PC-3 (cell line): Measurements from ENCODE around the gene SRD5A3. TPM values are rescaled to one million over a fixed set of nuclear protein-coding genes. Genes with fewer than 3 reads are reported as not detected.

Experiments
- ATAC-seq: fragments of 200-7000 bp; cut with Tn5 transposase; 2 replicates; pipeline ENCODE4 v1.9.1; 2020; ENCODE audit warnings: mild to moderate bottlenecking, moderate library complexity
- BruUV-seq: library from RNA; stranded (reverse); fragments of 400-500 nt; replicated peaks from 2 replicates; lab custom pipeline; 2021; lab: Mats Ljungman, UMichigan
- CTCF ChIA-PET: fragments of 300-600 bp; sonication (Branson Sonifier 250); formaldehyde crosslinking; loops from one replicate; lab custom pipeline; 2022; ENCODE audit warnings: antibody characterized with exemption; lab: Charles Lee
- POLR2A ChIA-PET: fragments of 300-600 bp; sonication (Branson Sonifier 250); formaldehyde crosslinking; loops from one replicate; lab custom pipeline; 2022; ENCODE audit warnings: antibody characterized with exemption; ENCODE audit not compliant: unreplicated experiment; lab: Charles Lee
- DNase-seq: peaks from one replicate; pipeline ENCODE4 v3.0.0-alpha.2; 2015
- H2AFZ ChIP-seq: fragments of 300-600 bp; sonication (generic); 2 replicates; pipeline ENCODE4 v1.6.0; 2016; ENCODE audit warnings: antibody characterized with exemption, low read length
- H3F3A ChIP-seq: fragments of 300-600 bp; sonication (generic); one replicate; pipeline ENCODE4 v1.6.0; 2017; ENCODE audit warnings: antibody characterized with exemption, low read length, control low read depth, mild to moderate bottlenecking; ENCODE audit not compliant: unreplicated experiment
- H3K27ac ChIP-seq: fragments of 300-600 bp; sonication (generic); 2 replicates; pipeline ENCODE4 v1.5.1; 2016; ENCODE audit warnings: mild to moderate bottlenecking, low read length
- H3K27me3 ChIP-seq: fragments of 300-600 bp; sonication (generic); 2 replicates; pipeline ENCODE4 v1.6.1; 2016; ENCODE audit warnings: low read length, mixed read lengths
- H3K36me3 ChIP-seq: fragments of 300-600 bp; sonication (generic); 2 replicates; pipeline ENCODE4 v1.6.1; 2016; ENCODE audit warnings: low read depth, mixed run types, low read length, mixed read lengths
- H3K4me1 ChIP-seq: fragments of 300-600 bp; sonication (generic); 2 replicates; pipeline ENCODE4 v1.5.1; 2016; ENCODE audit warnings: low read length; ENCODE audit not compliant: insufficient read depth
- H3K4me2 ChIP-seq: fragments of 300-600 bp; sonication (generic); 2 replicates; pipeline ENCODE4 v1.6.0; 2016; ENCODE audit warnings: low read length
- H3K4me3 ChIP-seq: fragments of 300-600 bp; sonication (generic); 2 replicates; pipeline ENCODE4 v1.5.1; 2016; ENCODE audit warnings: mild to moderate bottlenecking, low read length, mixed read lengths
- H3K79me2 ChIP-seq: fragments of 300-600 bp; sonication (generic); 2 replicates; pipeline ENCODE4 v1.6.1; 2017; ENCODE audit warnings: low read length, mixed read lengths
- H3K9ac ChIP-seq: fragments of 300-600 bp; sonication (generic); 2 replicates; pipeline ENCODE4 v1.6.0; 2016; ENCODE audit warnings: mild to moderate bottlenecking, low read length
- H3K9me2 ChIP-seq: fragments of 300-600 bp; sonication (generic); replicated peaks from 2 replicates; pipeline ENCODE4 v1.6.1; 2016; ENCODE audit warnings: mixed run types, low read length, mixed read lengths
- H3K9me3 ChIP-seq: fragments of 300-600 bp; sonication (generic); 2 replicates; pipeline ENCODE4 v1.6.1; 2016; ENCODE audit warnings: low read length, mixed read lengths
- H4K20me1 ChIP-seq: fragments of 300-600 bp; sonication (generic); 2 replicates; pipeline ENCODE4 v1.6.1; 2016; ENCODE audit warnings: low read length, mixed read lengths
- CTCF ChIP-seq: fragments of 300-600 bp; sonication (generic); conservative IDR thresholded peaks from 2 replicates; pipeline ENCODE4 v1.5.1; 2017; ENCODE audit warnings: antibody characterized with exemption, low read depth, mild to moderate bottlenecking, low read length
- EZH2 ChIP-seq: fragments of 300-600 bp; sonication (generic); IDR thresholded peaks from one replicate; pipeline ENCODE4 v1.6.1; 2017; ENCODE audit warnings: antibody characterized with exemption, mild to moderate bottlenecking, low read length; ENCODE audit not compliant: unreplicated experiment
- EZH2phosphoT487 ChIP-seq: fragments of 300-600 bp; sonication (generic); IDR thresholded peaks from 2 replicates; pipeline ENCODE4 v1.6.1; 2018; ENCODE audit warnings: mild to moderate bottlenecking, antibody characterized with exemption, low read length, borderline replicate concordance
- intact Hi-C: fragments of 100-400 bp; cut with micrococcal nuclease; formaldehyde crosslinking; loops from 2 replicates; pipeline ENCODE4 v1.9.0; 2023
- total RNA-seq: library from RNA; depleted of rRNA; stranded (reverse); fragments of >200 nt; gene quantifications from 2 replicates; pipeline ENCODE4 v1.2.3, GENCODE V29; 2014

Gene SRD5A3
- total RNA-seq, 1 experiment from 2014 or later = 15.2 TPM

DNA sequence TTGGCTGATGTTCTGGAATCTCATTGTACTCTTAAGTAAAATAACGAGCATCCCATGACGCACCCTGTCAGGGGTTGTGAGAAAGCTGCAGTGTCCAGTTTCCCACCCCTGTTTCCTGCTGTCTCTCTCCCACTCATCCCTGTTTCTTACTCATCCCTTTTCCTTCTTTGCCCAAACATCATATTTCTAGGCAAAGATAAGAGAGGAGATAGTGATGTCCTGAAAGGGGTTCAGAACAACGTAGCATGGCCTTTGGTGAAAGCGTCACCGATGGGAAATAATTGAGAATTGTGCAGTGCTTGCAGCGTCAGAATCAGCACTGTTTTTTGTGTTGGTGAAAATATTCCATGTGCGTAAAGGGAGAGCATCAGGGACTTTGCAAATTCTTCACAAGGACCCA lies 26.2 kb downstream of the SRD5A3 start:
- Histone ChIP-seq H3F3A (no peaks in the 10 kb centered on the region), H3K9me3 (no peaks in the 10 kb centered on the region), H3K9me2 (no peaks in the 10 kb centered on the region), H3K27me3 (no peaks in the 10 kb centered on the region), H2AFZ (no peak overlapping the region), H3K4me3 (no peak overlapping the region), H3K27ac (no peak overlapping the region), H3K4me2 (no peak overlapping the region), H3K9ac (no peak overlapping the region), H3K36me3 (0 out of 2 replicates have a peak, but pooled peaks cover 6% of the 10 kb centered on the region), H4K20me1 (no peaks in the 10 kb centered on the region), H3K79me2 (no peaks in the 10 kb centered on the region), H3K4me1 (no peaks in the 10 kb centered on the region)
- DNase-seq = no peak
- ATAC-seq = no peak
- BruUV-seq = no TSS peak
- ChIA-PET POLR2A (no interaction called here), CTCF (no interaction called here)
- no peak for TF ChIP-seq EZH2phosphoT487
- no peak for TF ChIP-seq EZH2
- no peak for TF ChIP-seq CTCF
- intact Hi-C loops = no loop called here

DNA sequence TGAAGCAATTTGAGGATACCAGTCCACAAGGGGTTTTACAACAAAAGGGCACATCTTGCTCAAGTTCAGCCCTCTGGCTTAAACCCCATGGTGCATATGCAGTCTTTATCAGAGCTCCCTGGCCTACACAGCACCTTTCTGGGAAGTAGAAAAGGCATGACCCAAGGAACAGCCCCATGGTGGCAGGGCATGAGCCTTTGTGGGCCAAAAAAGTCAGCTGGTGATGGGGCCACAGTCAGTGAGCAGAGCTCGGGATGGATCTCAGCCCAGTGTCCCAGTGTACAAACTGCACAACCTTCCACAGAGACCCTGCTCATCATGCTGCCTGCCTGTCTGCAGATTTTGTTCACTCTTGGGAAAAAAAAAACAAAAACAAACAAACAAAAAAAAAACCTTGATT lies 27.4 kb downstream of the SRD5A3 start:
- no TSS peak for BruUV-seq
- H4K20me1 ChIP-seq = no peaks in the 10 kb centered on the region
- 0 out of 2 replicates have a peak, but pooled peaks cover 6% of the 10 kb centered on the region for H3K36me3 ChIP-seq
- POLR2A ChIA-PET = no interaction called here
- CTCF ChIA-PET = no interaction called here
- H3K27me3 ChIP-seq = no peaks in the 10 kb centered on the region
- peaks cover 3% of the 10 kb centered on the region for H3K4me1 ChIP-seq
- no peaks in the 10 kb centered on the region for H3K9me3 ChIP-seq
- no peak for DNase-seq
- H3K4me2 ChIP-seq = no peak overlapping the region
- intact Hi-C loops = no loop called here
- H3K4me3 ChIP-seq = no peak overlapping the region
- no peak overlapping the region for H2AFZ ChIP-seq
- no peaks in the 10 kb centered on the region for H3F3A ChIP-seq
- no peak overlapping the region for H3K27ac ChIP-seq
- no peak for TF ChIP-seq CTCF
- TF ChIP-seq EZH2phosphoT487 = no peak
- TF ChIP-seq EZH2 = no peak
- H3K9ac ChIP-seq = no peak overlapping the region
- no peaks in the 10 kb centered on the region for H3K79me2 ChIP-seq
- ATAC-seq = no peak
- no peaks in the 10 kb centered on the region for H3K9me2 ChIP-seq

GRCh38 chr4:55376698-55377097 lies 30.7 kb downstream of the SRD5A3 start:
- intact Hi-C loops = no loop called here
- no peak overlapping the region for H3K9ac ChIP-seq
- H2AFZ ChIP-seq = no peak overlapping the region
- H3K4me1 ChIP-seq = peaks cover 20% of the 10 kb centered on the region
- H3K4me3 ChIP-seq = no peak overlapping the region
- no peaks in the 10 kb centered on the region for H3K9me3 ChIP-seq
- no peaks in the 10 kb centered on the region for H3F3A ChIP-seq
- no peak overlapping the region for H3K27ac ChIP-seq
- ATAC-seq (no peak), DNase-seq (no peak)
- no peak overlapping the region for H3K4me2 ChIP-seq
- H3K27me3 ChIP-seq = no peaks in the 10 kb centered on the region
- CTCF ChIA-PET = no interaction called here
- H3K9me2 ChIP-seq = no peaks in the 10 kb centered on the region
- H3K79me2 ChIP-seq = no peaks in the 10 kb centered on the region
- no peaks in the 10 kb centered on the region for H3K36me3 ChIP-seq
- POLR2A ChIA-PET = no interaction called here
- TF ChIP-seq EZH2 (no peak), EZH2phosphoT487 (no peak), CTCF (no peak)
- BruUV-seq = no TSS peak
- H4K20me1 ChIP-seq = no peaks in the 10 kb centered on the region
